GM21619 (cell line): Measurements from ENCODE around the gene ZFAND3.
"Not testable (repeated sequence)": the region's sequence is repeated elsewhere in the genome, so short reads cannot be mapped to it uniquely, and the experiment has no call there.

Source experiments
- ATAC-seq: cut with Tn5 transposase; IDR thresholded peaks from one replicate; pipeline ENCODE4 v1.9.1; 2021; ENCODE audit not compliant: unreplicated experiment

Gene ZFAND3

DNA sequence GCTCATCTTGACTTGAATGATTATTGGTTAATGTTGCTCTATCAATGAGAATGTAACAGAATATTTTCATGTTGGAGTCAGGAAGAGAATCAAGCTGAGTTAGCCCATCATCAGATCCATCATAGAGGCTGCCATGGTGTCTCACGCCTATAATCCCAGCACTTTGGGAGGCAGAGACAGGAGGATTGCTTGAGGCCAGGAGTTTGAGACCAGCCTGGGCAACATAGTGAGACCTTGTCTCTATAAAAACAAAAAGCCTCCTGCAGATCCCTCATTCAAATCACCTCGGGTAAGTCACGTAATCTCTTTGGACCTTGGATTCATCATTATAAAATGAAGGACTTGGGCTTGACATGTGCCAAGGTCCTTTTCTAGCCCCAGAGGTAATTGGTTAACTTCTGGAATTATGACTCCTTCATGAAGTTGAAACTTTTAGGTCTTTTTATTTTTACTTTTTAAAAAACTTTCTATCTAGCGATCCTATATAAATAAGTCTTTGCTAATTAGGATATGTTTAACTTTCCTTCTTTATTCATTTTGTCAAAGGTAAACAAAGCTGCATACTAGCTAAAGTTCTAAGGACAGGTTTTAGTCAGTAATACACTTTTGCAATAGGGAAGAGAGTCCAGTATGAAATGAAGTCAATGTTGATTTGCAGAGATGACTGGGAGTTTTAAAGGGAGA, 110.9 kb downstream of the ZFAND3 start:
- no peak for ATAC-seq

DNA sequence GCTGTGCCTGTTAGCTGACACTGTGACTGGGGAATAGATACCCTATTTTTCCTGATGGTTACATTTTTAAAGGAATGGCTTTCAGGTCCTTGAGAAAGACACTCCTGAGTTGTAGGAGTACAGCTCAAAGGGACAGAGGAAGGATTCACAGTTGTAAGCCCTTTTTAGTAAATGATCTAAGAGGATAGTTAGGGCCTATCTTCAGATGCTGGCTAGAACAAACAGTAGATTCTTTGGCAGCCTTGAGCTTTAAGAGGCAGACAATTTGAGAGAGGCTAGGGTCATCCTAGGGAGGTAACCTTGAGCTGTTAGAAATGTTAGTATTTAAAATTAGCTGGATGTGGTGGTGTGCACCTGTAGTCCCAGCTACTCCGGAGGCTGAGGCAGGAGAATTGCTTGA, 111.5 kb downstream of the ZFAND3 start:
- no peak for ATAC-seq

DNA sequence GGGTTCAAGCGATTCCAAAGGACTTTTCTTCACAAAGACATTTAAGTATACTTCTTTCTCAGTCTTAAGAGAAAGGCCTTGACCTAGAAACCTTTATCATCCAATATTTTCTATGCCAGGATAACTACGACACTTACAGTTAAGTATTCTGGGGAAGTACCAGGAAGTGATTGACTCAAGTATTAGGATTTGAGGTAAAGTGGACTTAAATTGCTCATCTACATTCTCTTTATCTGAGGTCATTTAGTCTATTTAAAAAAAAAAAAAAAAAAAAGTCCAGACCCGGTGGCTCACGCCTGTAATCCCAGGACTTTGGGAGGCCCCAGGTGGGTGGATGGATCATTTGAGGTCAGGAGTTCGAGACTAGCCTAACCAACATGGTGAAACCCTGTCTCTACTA, 114.7 kb downstream of the ZFAND3 start:
- ATAC-seq = no peak

DNA sequence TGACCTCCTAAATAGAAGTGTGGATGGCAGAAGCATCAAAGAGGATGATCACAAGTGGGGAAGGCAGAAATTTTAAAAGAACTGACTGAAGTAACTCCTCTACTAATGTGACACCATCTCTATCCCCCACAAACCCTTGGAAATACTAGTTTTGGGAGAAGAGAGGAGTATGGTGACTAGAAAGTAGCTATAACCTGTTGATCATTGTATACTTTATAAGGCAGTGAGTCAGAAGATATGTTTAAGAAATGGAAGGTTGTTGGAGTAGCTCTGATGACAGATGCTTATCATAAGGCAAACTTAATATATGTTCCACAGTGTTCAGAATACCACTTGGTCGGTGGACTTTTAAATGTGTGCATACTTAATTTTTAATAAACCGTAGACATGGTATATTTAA, 116.6 kb downstream of the ZFAND3 start:
- ATAC-seq = no peak

DNA sequence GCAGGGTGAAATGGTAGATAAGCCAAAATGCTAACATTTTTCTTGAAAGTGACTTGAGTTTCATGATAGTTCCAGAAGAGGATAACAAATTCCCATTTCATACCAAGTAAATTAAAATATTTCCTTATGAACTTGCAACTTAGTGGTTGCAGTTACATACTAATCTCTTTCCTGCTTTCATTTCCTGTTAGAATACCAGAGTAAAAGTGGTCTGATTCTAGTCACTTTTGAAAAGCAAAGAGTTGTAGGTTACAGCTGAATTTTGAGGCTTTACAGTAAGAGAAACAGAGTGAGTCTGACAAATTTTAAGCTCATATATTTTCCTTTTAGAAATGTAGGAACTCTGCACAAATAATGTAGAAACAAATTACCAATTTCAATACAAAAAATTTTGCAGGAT, 117.4 kb downstream of the ZFAND3 start:
- no peak for ATAC-seq

DNA sequence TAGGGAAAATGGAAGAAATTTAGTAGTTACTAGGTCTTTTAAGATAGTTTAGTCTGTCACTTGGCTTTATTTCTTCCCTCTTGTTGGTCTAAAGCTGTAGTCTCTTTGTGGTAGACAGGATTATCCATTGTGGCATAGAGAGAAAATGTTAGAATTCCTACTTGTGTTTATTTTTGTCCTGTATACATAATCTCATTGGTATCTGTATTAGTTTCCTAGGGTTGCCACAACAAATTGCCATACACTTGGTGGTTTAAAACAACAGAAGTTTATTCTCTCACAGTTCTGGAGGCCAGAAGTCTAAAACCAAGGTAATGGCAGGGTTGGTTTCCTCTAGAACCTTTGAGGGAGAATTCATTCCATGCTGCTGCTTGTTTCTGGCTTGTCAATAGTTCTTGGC, 119.4 kb downstream of the ZFAND3 start:
- ATAC-seq = no peak

DNA sequence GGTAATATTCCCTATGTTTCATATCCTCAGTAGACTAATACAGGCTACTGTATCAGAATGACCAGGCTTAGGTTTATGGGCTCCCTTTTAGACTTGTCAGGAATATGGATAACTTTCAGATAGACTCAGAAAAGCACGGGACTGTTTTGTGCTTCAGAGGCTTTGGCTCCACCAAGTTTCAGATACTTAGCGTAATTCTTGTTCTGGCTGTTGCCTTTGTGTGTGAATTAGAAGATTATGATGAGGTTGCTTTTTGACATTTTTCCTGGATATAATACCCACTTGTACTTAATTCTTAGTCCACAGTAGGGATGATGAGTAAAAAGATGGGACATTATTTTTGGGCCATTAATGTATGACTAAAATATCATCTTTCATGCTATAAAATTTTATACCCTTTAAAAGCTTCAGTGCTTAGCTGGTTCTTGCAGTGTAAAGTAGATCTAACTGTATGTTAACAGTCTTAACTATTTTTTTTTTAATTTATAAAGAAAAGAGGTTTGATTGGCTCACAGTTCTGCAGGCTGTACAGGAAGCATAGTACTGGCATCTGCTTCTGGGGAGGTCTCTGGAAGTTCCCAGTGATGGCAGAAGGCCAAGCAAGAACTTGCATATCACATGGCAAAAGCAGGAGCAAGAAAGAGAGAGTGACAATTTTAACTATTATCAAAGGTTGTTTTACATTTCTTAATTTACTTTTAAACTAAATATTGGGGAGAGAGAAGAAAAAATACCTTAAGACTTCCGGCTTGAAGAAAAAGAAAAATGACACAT, 120.7 kb downstream of the ZFAND3 start:
- no peak for ATAC-seq

DNA sequence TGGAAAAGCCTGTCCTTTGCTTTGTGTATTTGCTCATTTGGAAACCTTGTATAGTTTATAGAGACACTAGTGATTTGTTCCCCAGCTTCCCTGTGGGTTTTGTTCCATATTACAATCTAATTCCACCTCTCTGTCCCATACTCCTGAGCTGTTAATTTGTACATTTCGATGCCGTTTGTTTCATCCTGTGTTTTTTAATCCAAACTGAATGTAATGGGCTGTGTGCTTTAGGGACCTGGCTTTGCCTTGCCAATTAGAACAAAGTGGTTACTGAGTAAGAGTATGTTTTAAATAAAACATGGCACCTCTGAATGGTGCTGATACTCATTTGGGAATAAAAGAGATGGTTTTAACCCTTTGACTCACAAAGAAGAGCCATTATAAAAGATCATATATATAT, 122.3 kb downstream of the ZFAND3 start:
- ATAC-seq = no peak

DNA sequence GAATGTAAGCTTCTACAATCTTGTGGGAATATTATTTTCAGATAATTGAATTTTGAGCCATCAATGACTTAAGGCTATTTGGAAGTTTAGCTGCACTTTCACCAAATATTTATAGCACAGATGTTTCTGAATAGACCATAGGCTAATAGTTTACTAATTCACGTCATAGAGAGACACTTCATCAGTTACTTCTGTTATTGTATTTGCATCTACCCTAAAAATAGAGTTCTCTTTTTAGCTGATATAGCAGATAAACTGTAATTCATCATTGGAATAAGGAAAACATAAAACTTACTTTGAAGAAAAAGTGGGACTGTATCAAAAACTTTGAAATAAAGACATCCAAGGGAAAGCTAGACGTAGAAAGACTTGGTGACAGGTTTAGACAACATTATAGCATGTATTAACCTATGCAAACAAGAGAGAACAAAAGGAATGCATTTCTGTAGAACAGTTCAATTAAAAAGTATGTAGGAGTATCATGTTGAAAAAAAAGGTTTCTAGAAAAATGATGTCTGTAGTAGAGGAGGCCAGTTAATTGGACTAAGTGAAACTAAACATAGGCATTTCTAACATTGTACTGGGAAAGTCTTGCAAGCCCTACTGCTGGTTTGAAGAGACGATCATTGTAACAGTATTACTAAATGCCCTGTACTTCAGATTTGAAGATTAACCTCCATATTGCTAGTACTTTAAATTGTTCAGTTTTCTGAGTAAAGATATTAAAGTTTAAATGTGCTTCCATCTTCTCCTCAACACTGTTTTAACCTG, 123.3 kb downstream of the ZFAND3 start:
- ATAC-seq = no peak

DNA sequence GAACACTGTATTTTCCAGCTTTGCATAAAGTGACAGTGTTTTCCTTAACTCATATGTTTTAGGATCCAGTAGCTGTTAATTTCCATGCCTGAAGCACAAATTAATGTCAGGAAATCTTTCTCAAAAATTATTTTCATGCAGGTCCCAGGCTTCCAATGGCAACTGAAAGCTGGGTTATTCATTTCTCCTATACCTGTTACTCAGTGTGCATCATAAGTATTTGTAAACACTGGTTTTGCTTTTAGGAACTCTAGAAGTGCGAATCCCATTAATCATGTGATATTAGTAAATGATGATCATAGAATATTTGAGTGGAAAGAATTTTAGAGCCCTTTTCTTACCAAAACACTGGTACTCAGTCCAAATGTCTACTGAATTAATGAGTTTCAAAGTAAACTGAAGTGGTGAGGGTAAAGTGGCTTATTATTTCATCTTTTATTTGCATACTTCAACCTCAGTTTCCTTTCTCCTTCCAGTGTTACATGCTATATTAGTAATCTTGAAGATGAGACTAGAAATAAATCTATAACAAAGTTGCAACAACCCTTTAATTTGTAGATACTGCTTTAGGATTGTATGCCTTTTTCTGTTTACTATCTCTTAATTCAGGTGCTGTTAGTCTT, 124.0 kb downstream of the ZFAND3 start:
- no peak for ATAC-seq

DNA sequence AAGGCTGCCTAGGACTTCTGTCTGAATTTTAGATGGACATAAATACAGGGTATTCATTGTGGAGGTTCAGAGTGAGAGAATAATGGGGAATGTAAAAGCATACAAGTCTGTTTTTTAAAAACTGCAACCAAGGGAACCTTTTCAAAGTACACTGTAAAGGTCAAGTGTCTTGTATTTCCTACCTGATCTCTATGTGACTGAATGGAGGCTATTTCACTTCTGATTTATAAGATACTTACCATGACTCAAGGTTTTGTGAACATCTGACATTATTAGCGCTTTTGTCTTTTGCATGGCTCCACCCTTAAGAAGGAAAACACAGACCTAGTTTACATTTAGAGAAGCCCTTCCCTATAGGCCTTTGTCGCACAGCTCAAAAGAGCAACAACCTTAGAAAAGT, 126.5 kb downstream of the ZFAND3 start:
- ATAC-seq = no peak

DNA sequence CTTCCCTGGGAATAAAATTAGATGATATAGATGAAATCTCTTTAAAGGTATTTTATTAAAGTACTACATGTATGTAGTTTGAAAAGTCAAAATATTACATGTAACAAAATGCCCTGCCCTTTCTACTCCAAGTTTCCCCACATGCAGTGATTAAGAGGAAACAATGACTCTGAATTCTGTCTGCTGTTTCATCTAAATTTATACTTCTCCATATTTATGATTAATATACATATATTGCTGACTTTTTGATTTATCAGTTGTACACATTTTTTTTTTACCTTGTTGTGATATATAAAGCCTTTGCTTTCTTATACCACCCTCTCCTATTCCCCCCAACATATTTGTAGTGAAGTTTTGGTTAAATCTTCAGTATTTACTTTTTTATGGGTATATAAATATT, 127.9 kb downstream of the ZFAND3 start:
- no peak for ATAC-seq

DNA sequence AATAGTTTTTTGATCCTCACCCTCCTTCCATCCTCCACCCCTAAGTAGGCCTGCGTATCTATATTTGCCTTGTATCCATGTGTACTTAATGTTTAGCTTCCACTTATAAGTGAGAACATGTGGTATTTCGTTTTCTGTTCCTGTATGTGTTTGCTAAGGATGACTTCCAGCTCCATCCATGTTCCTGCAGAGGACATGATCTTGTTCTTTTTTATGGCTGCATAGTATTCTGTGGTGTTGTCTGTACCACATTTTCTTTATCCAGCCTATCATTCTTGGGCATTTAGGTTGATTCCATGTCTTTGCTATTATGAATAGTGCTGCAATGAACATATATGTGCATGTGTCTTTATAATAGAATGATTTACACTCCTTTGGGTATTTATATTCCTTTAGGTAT, 129.1 kb downstream of the ZFAND3 start:
- not testable (repeated sequence) for ATAC-seq

DNA sequence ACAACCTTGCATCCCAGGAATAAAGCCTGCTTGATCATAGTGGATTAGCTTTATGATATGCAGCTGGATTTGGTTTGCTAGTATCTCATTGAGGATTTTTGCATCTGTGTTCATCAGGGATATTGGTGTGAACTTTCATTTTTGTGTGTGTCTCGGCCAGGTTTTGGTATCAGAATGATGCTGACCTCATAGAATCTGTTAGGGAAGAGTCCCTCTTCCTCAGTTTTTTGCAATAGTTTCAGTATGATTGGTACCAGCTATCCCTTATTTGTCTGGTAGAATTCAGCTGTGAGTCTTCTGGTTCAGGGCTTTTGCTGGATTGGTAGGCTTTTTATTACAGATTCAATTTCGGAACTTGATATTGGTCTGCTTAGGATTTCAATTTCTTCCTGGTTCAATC, 132.5 kb downstream of the ZFAND3 start:
- peak; percentile 47 for ATAC-seq

DNA sequence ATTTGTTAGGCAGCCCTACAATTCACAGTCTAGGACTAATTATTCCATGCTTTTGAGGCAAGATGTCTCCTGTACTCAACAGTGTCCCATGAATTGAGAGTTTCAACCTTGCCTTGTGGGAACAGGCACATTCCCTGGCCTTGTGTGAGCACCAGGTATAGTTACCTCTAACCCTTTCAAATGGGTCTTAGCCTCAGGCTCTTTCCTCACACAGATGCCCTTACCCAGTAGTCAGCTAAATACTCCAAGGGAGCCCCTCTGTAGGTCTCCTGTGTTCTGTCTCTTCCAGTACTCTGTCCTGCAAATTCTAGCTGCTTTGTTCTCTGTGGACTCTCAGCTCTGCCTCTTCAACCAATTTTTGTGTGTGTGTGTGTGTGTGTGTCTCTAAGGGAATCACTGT, 135.3 kb downstream of the ZFAND3 start:
- no peak for ATAC-seq

DNA sequence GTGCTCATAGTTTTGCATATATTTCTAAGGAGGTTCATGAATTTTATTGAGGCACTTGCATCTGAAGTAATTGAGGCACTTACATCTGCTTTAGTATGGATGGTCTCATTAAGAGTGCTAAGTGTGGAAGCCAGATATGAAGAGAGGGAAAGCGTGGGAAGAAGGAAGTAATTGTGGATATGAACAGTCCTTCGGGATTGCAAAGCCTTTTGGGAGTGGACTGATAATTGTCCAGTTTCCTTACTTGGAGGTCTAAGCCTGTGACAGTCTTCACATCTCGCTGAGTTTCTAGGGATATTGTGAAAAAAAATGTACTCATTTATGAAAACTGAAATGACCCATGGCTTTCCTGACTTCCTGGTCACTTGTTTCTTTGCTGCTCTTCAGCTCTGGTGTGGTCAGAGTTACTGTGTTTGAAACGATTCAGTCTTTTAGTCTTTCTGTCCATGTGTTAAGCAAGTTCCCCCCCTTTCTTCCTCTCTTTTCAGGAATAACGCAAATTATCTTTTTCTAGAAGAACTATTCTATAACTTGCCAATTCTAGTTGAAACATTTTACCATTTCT, 137.3 kb downstream of the ZFAND3 start:
- ATAC-seq = no peak

DNA sequence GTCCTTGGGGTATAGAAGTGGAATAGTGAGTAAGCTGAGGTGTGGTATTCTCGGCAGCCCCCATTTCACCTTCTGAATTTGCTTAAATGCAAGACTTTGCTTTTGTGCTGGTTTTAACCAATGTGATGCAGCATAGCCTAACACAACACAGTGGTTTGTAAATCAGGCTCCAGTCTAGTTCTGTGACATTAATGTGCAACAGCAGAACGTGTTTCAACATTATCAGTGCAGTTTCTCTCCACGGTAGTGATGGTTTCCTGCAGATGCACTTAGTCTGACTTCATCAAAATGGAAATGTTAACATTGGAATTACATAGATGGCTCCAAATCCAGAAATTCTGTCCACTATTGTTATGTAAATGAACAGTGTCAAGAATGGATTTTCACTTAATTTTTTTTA, 139.5 kb downstream of the ZFAND3 start:
- no peak for ATAC-seq

DNA sequence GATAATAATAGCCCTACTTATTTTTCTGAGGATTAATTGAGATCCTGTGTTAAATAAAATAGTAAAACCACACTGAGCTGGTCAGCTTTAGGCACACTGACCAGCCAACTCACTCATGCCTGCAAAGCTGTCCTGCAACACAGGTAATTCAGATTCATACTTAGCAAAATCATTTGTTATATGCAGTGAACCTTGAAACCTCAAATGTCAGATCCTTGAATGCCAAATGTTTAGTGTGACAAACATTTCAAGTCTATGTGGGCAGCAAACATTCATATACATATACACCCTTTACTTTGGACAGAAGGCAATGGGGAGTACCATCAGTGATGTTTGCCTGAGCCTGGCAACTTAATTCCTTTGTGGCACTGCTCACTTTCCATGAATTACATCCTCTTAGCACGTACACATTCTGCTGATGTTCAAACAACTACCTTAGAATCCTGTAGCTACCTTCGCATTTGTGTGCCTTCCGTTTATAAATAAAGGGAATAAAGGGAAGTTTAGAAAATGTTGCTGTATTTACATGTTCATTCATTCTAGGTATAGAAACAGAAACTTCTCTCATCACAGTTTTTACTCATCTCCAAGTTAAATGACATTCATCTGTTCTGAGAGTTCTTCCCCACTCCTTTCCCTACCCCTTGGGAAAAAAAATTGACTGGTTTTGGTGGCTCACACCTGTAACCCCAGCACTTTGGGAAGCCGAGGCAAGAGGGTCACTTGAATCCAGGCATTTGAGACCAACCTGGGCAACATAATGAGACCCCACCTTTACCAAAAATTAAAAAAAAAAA, 140.8 kb downstream of the ZFAND3 start:
- no peak for ATAC-seq

DNA sequence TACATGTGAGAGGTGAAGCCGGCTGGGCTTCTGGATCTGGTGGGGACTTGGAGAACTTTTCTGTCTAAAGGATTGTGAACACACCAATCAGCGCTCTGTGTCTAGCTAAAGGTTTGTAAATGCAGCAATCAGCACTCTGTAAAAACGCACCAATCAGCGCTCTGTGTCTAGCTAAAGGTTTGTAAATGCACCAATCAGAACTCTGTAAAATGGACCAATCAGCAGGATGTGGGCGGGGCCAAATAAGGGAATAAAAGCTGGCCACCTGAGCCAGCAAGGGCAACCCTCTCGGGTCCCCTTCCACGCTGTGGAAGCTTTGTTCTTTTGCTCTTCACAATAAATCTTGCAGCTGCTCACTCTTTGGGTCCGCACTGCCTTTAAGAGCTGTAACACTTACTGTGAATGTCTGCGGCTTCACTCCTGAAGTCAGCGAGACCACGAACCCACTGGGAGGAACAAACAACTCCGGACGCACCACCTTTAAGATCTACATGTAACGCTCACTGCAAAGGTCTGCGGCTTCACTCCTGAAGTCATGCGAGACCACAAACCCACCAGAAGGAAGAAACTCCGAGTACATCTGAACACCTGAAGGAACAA, 143.1 kb downstream of the ZFAND3 start:
- ATAC-seq = not testable (repeated sequence)
